22Rv1 (cell line): ENCODE measurements around the gene CBR1.

Source experiments
- H3K27ac ChIP-seq: fragments of 450-650 bp; 2 replicates; pipeline ENCODE4 v1.5.1; 2017
- ZFX ChIP-seq: fragments of 450-650 bp; IDR thresholded peaks from 2 replicates; pipeline ENCODE4 v1.6.1; 2017; ENCODE audit warnings: antibody characterized with exemption, borderline replicate concordance
- TF ChIP-seq, protein P1 (sequence below): fragments of 450-650 bp; IDR thresholded peaks from 2 replicates; pipeline ENCODE4 v1.5.1; 2017; ENCODE audit warnings: mild to moderate bottlenecking

Gene CBR1

GRCh38 chr21:36063375-36064084 is 6.3 kb upstream of the CBR1 start:
- H3K27ac ChIP-seq, result no peak overlapping the region
- TF ChIP-seq ZFX, result no peak
- TF ChIP-seq, protein P1, sequence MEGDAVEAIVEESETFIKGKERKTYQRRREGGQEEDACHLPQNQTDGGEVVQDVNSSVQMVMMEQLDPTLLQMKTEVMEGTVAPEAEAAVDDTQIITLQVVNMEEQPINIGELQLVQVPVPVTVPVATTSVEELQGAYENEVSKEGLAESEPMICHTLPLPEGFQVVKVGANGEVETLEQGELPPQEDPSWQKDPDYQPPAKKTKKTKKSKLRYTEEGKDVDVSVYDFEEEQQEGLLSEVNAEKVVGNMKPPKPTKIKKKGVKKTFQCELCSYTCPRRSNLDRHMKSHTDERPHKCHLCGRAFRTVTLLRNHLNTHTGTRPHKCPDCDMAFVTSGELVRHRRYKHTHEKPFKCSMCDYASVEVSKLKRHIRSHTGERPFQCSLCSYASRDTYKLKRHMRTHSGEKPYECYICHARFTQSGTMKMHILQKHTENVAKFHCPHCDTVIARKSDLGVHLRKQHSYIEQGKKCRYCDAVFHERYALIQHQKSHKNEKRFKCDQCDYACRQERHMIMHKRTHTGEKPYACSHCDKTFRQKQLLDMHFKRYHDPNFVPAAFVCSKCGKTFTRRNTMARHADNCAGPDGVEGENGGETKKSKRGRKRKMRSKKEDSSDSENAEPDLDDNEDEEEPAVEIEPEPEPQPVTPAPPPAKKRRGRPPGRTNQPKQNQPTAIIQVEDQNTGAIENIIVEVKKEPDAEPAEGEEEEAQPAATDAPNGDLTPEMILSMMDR, result no peak

GRCh38 chr21:36064085-36064460 is 5.8 kb upstream of the CBR1 start:
- H3K27ac ChIP-seq, result no peak overlapping the region
- TF ChIP-seq, protein P1, result no peak
- no peak for TF ChIP-seq ZFX

- TF ChIP-seq ZFX, result no peak
- TF ChIP-seq, protein P1, result no peak
- H3K27ac ChIP-seq, result no peak overlapping the region
These were observed 4.3 kb upstream of the CBR1 start for GRCh38 chr21:36065497-36066036.

- peak overlapping the region; percentile 63 for H3K27ac ChIP-seq
- TF ChIP-seq, protein P1, result no peak
- no peak for TF ChIP-seq ZFX
These were observed 951 bp upstream of the CBR1 start for GRCh38 chr21:36068748-36069398.

- H3K27ac ChIP-seq, result no peak overlapping the region
- TF ChIP-seq ZFX, result no peak
- TF ChIP-seq, protein P1, result no peak
These were observed 1.2 kb downstream of the CBR1 start for GRCh38 chr21:36070999-36071398.

GRCh38 chr21:36072453-36073162 is 2.8 kb downstream of the CBR1 start:
- H3K27ac ChIP-seq, result no peak overlapping the region

More at GRCh38 chr21:36072453-36073162, 2.8 kb downstream of the CBR1 start:
- TF ChIP-seq, protein P1, result no peak
